Activated naive CD4-positive, alpha-beta T cell treated with anti-CD3 and anti-CD28 coated beads, Interleukin-2, amount 50 U/mL, for 16 hours (primary cell): ENCODE data around the gene TIMM23.
"Not testable (repeated sequence)": the region's sequence is repeated elsewhere in the genome, so short reads cannot be mapped to it uniquely, and the experiment has no call there.

Experiments used
- DNase-seq: peaks from one replicate; pipeline ENCODE4 v3.0.0-alpha.2; 2020

Gene TIMM23, protein sequence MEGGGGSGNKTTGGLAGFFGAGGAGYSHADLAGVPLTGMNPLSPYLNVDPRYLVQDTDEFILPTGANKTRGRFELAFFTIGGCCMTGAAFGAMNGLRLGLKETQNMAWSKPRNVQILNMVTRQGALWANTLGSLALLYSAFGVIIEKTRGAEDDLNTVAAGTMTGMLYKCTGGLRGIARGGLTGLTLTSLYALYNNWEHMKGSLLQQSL

GRCh38 chr10:45972106-45972812 lies at the start of gene TIMM23:
Gene TIMM23 (plus strand): TSS chr10:45972489. CDS start chr10:45972625, 136 bp downstream.
- DNase-seq = peak; percentile 88

GRCh38 chr10:45926790-45927189 lies 45.5 kb upstream of the TIMM23 start:
- DNase-seq = not testable (repeated sequence)

- not testable (repeated sequence) for DNase-seq
Observed at GRCh38 chr10:45931305-45931704, 41.0 kb upstream of the TIMM23 start.

DNA sequence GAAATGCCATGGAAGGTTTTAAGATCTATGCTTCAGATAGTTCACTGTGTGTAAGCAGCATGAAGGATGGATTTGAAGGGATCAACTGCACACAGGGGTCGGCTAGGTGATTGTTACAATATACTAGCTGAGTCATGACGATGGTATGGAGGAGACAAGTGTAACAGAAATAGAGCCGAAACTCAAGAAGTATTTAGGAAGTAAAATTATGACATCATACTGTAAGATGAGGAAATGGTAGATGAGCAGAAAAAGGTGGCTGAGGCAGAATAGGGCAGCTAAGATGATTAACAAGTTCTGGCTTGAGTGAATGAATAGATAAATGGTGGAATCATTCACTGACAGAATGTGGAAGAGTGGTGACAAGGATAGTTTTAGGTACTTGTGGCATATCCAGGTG lies 37.5 kb upstream of the TIMM23 start:
- not testable (repeated sequence) for DNase-seq

DNA sequence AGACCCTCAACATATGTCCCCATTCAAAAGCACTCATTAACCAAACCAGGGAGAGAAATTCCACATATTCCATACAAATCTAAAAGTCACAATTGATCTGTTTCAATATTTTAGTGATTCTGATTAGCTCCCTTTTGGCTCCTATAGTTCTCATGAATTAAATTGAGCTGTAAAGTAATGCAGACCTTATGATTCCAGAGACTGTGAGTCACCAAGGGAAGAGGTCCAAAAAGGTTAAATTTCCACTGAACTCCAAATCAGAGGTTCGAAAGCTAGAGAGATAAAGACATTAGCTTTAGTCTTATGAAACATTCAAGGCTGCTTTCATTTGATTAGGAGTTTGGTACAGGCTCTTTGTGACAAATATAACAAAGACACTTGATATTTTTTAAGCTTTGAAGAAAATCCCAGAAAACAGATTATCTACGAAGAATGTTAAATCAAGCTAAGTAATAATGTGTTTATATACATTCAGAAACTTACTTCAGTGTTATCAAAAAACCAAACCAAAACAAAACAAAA lies 33.1 kb upstream of the TIMM23 start:
- DNase-seq = not testable (repeated sequence)

- not testable (repeated sequence) for DNase-seq
Observed at GRCh38 chr10:45941196-45941595, 31.1 kb upstream of the TIMM23 start.

- not testable (repeated sequence) for DNase-seq
Observed at GRCh38 chr10:45945476-45945875, 26.8 kb upstream of the TIMM23 start.

DNA sequence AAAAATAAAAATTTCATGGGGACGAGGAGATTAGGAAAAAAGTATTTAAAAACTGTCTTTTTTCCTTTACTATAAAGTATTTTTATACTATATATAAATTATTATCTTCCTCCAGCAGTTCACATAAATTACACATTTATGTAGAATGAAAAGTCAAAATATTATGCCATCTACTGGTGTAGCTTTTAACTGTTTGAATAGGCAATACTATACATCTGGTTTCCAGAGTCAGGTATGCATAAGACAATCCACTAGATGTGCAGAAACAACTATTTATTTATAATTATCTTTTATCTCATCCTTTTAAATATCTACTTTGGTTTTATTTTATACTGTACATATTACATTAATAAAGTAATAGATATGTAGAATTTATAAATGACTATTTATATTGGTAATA lies 24.9 kb upstream of the TIMM23 start:
- DNase-seq = not testable (repeated sequence)

DNA sequence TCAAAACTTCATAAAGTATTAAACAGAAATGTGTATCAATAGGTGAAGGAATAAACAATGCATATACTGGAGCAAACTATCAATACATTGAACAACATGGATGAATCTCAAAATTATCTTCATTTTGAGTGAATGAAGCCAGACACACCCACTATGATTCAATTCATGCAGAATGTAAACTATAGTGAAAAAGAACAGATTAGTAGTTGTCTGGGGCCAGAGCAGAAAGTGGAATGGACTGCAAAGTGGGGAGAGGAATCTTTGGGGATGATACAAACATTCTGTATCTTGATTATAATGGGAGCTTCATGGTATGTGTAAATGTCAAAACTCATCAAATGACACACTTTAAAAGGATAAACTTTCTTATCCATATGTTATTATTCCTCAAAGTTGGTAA lies 23.5 kb upstream of the TIMM23 start:
- not testable (repeated sequence) for DNase-seq

DNA sequence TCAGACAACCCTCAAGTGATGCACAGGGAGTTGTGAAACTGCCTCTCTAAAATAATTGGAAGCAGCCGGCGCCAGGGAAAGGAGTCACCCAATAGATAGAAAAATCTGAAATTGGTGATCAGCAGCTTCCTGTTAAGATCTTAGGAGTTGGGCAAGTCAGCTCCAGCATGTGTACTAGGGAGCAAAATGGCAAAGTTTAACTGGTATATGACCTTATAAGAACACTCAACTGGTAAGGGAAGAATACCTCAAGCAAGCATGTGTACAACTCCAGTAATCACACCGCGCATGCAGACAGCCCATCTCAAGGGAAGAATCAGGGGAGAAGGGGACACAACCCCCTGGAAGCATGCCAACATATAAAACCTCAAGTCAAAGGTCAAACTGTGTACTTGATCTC lies 17.9 kb upstream of the TIMM23 start:
- not testable (repeated sequence) for DNase-seq

GRCh38 chr10:45956634-45957033 lies 15.7 kb upstream of the TIMM23 start:
- DNase-seq = not testable (repeated sequence)

DNA sequence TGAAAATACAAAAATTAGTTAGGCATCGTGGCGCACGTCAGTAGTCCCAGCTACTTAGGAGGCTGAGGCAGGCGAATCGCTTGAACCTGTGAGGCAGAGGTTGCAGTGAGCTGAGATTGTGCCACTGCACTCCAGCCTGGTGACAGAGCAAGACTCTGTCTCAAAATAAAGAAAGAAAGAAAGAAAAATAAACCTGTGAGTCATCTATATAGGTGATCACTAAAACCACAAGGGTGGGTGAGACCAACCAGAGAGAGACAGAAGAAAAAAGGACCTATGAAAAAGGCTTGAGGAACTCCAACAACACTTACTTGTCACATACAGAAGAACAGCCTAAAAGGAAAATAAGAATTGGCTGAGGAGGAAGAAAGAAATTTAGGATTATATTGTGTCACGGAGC lies 14.4 kb upstream of the TIMM23 start:
- DNase-seq = not testable (repeated sequence)

DNA sequence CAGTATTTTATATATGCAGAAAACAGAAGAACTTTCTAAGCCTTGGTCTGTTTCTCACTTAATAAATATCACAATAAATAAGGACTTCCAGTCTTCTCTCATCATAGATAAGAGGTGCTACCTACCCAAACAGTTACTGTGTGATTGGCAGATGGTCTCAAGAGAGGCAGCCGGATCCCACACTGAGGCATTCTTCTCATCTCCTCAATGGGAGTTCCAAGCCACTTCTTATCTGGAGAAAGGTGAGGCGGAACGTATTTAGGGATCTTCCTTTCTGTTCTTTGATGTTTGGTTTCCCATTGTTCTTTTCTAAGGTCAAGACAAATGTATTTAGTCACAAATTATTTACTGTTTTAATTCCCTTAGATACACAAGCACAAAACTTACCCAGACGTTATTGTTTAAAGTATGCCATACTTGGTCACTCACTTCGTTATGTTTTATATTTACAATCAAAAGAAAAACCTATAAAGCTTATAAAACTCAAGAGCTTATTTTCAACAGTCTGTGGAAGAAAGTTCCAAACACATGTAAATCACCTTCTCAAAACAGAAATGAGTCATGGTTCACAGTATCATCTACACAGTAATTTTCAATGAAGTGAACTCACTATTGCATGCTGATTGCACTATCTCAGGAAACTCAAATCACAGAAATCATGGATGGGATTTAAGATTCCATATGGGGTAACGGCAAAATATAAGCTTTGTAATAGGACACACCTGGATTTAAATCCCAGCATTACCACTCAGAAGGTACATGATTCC lies 9.4 kb upstream of the TIMM23 start:
- DNase-seq = not testable (repeated sequence)

- not testable (repeated sequence) for DNase-seq
Observed at GRCh38 chr10:45971019-45971418, 1.3 kb upstream of the TIMM23 start.

- DNase-seq = not testable (repeated sequence)
Observed at GRCh38 chr10:45971742-45972105, 565 bp upstream of the TIMM23 start.

- not testable (repeated sequence) for DNase-seq
Observed at GRCh38 chr10:45972813-45973169, 502 bp downstream of the TIMM23 start.

GRCh38 chr10:45974041-45974440 lies 1.8 kb downstream of the TIMM23 start:
- DNase-seq = not testable (repeated sequence)

DNA sequence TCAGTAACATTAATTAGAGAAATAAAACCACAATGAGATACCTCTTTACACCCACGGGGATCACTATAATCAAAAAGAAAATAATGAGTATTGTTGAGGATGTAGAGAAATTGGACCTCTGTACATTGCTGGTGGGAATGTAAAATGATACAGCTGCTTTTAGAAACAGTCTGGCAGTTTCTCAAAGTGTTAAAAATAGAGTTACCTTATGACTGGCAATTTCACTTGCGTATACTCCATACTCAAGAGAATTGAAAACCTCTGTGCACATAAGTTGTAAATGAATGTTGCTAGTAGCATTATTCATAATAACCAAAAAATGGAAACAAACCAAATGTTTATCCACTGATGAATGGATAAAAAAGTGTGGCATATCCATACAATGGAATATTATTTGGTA lies 6.3 kb downstream of the TIMM23 start:
- DNase-seq = not testable (repeated sequence)

DNA sequence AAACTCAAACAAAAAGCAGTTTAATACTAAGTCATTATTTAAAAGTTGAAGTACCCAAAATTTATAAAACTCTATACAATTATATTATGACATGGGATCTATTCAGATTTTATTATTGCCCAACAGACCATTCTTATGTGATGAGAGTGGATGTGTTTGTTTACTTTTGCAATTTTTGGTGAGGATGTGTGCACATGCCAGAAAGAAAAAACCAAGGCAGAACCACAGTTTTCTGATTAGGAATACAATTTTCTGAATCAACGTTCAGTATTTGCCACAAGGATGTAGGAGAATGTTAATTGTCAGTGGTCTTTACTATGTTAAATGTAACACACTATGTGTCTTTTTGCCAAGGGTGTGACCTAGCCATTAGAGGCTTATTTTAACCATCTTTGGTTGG lies 9.1 kb downstream of the TIMM23 start:
- not testable (repeated sequence) for DNase-seq

GRCh38 chr10:45983538-45984186 lies 11.4 kb downstream of the TIMM23 start:
- DNase-seq = peak; percentile 18

- DNase-seq = not testable (repeated sequence)
Observed at GRCh38 chr10:45984473-45984872, 12.2 kb downstream of the TIMM23 start.

DNA sequence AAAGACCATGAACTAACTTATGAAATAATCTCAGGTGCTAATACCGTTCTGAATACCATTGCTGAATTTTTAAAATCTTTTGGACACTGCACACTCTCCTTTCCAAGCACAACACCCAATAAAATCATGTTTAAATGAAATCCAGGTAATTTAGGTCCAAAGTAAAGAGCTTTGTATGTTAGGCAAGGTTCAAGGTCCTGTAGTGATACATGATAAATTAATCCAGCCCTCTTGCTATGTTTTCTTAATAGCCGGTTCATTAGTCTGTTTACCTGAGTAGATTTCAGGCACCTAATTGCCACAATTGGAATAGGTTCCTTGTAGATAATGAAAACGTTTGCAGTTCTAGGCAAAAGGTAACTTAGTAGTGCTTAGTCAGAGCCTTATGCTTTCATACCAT lies 13.3 kb downstream of the TIMM23 start:
- not testable (repeated sequence) for DNase-seq

GRCh38 chr10:45997557-45997956 lies 25.3 kb downstream of the TIMM23 start:
- no peak for DNase-seq
